ENCODE data around the gene TCEAL9.

The TCEAL9 gene

DNA sequence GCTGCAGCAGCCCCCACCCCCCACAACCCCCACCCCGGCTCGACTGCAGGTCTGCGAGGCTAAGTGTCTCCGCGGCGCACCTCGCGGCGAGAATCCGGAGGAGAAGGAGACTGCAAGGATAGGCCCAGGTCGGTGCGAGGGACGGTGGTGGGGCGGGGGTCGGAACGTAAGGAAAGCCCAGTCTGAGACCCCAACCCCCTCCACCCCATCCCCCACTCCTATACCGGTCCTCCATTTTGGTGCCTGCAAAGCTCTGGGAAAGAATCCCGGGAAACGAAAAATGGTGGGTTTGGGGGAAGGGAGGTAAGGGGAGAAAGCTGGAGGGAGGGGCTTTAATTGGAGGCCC is 20.6 kb downstream of the TCEAL9 start:
- TF ChIP-seq, protein P1, sequence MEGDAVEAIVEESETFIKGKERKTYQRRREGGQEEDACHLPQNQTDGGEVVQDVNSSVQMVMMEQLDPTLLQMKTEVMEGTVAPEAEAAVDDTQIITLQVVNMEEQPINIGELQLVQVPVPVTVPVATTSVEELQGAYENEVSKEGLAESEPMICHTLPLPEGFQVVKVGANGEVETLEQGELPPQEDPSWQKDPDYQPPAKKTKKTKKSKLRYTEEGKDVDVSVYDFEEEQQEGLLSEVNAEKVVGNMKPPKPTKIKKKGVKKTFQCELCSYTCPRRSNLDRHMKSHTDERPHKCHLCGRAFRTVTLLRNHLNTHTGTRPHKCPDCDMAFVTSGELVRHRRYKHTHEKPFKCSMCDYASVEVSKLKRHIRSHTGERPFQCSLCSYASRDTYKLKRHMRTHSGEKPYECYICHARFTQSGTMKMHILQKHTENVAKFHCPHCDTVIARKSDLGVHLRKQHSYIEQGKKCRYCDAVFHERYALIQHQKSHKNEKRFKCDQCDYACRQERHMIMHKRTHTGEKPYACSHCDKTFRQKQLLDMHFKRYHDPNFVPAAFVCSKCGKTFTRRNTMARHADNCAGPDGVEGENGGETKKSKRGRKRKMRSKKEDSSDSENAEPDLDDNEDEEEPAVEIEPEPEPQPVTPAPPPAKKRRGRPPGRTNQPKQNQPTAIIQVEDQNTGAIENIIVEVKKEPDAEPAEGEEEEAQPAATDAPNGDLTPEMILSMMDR (IDR thresholded peaks at IDR 0.05) = no peak

DNA sequence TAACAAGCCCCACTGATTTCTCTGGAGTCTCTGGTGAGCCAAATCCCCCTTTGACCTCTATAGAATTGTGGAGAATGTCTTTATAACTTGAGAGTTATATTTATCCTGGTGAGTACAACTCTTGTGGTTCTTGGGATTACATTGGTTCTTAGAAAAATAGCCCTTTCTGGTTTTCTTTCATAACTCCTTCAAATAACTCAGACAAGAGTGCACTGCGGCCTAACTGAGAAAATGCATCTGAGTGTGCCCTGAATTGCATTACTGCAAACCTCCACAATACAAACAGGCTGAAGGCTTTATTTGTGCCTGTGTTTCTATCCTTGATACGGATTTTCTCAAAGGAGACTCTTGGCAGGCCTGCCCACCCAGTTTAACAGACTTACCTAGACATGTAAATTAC is 22.7 kb downstream of the TCEAL9 start:
- TF ChIP-seq, protein P1 (IDR thresholded peaks at IDR 0.05) = no peak

DNA sequence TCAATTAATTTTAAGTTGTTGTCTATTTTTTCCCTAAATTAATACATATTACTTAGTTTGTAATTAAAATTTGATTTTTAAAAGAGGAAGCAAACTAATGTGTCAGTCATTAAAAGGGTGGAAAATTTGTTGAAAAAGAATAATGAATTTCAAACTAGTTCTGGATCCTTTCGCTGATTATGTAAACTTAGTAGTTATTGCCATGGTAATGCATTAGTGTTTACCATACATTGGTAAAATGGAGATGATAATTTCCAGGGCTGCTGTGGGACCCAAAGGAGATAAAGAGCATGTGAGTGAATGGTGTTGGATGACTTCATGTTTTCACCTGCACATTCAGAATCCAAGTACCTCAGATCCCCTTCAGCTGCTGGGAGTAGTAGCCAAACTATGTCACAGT is 26.6 kb downstream of the TCEAL9 start:
- TF ChIP-seq, protein P1 (IDR thresholded peaks at IDR 0.05) = no peak

DNA sequence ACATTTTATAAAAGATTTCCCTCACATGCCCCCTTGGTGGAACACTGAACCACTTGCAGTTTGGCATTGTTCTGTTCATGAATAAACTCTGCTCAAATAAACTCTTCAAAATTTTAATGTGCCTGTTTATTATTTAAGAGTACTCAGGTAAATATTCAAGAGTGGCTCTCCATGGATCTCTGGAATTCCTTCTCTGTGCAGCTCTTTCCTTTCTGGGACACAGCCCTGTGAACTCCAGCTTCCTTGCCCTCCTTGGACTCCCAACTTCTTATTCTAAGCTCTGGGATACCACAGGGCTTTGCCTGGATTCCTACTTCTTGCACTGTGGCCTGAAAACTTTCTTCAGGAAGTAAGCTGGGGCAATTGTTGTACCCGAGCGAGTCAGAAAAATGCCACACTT is 28.4 kb downstream of the TCEAL9 start:
- TF ChIP-seq, protein P1 (IDR thresholded peaks at IDR 0.05) = no peak

DNA sequence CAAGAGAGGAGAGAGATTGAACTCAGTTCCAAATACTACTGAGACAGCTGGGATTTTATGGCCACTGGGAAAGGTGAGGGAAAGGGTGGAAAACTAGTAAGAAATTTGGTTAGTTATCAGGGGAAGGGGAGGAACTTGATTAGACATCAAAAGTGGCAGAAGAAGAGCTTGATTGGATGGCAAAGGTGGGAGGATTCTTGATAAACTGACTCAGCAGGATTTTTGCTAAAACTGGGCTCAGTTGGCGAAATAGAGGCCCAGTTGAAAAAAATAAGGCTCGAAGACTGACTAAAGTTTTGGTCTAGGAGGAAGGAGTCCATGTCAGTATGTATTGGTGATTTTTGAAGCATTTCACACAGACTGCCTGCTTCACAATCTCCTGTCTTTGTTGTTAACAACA is 30.0 kb downstream of the TCEAL9 start:
- TF ChIP-seq, protein P1 (IDR thresholded peaks at IDR 0.05) = no peak

DNA sequence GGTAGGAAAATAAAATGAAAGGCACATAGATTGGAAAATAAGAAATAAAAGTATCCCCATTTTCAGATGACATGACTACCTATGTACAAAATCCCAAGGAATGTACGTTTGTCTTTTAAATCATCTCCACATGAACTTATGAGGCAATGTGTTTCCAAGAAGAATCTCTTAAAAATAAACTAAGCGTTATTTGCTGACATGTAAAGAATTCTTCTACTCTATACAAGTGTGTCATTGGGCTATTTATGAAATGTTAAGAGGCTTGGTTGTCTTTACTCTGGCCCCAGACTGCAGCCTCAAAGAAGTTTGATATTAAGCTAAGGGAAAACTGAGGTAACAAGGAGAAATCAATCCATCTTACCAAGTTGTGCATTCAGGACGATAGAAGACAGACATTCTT is 37.2 kb downstream of the TCEAL9 start:
- TF ChIP-seq, protein P1 (IDR thresholded peaks at IDR 0.05) = no peak

DNA sequence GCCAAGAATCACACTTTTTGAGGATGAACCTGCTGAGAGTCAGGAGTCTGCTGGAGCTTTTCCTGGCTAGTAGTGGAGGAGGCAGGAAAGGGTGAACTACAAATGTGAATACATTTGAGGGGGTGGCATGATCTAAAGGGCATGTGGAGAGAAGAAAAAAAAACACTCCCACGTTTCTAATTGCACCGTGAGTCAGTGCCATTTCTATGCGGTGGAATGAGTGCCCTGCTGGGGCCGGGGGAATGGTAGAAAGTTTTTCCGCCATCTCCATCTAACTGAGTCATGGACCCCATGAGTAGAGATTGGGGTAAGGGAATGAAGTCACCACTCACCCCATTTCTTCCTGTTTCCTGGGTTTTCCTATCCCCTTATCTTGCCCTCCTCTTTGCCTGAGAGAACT is 39.9 kb downstream of the TCEAL9 start:
- TF ChIP-seq, protein P1 (IDR thresholded peaks at IDR 0.05) = no peak

DNA sequence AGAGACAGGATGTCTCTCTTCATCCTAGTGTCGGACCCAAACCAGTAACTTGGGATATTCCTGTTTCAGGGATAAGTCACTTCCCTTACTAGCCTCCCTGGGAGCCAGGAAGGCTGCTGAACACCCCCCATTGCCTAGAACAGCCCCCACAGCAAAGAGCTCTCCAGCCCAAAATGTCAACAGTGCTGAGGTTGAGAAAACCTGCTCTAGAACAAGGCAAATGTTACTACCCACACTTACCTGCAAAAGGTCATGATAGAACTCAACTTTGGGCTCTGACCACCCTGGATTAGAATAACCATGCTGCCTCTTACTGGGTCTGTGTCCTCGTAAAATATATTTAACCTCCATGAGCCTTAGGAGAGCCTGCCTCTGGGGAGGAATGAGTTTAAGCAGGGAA is 40.4 kb downstream of the TCEAL9 start:
- TF ChIP-seq, protein P1 (IDR thresholded peaks at IDR 0.05) = no peak

Measured in LNCAP (cell line).